Stimulated activated CD4-positive, alpha-beta T cell treated with anti-CD3 and anti-CD28 coated beads, Interleukin-4, amount 100 ng/mL, for 48 hours (primary cell): Measurements from ENCODE around the gene ZNF283.
A peak's percentile ranks its signal among the peaks of the same experiment; 100 is the strongest.
"Not testable (repeated sequence)": the region's sequence is repeated elsewhere in the genome, so short reads cannot be mapped to it uniquely, and the experiment has no call there.

Experiments used
- DNase-seq, 2 donors: peaks; one replicate each; pipeline ENCODE4 v3.0.0-alpha.2; 2020; ENCODE audit warnings: low read depth in 2 of 2

ZNF283 gene

GRCh38 chr19:43799502-43800142 is 27.5 kb upstream of the ZNF283 start:
- no peak for DNase-seq

GRCh38 chr19:43802216-43802951 is 24.7 kb upstream of the ZNF283 start, which contains the start of gene LYPD5:
Gene LYPD5 (minus strand): TSS chr19:43802447. CDS start chr19:43802380, 67 bp downstream.
- DNase-seq: no peak

GRCh38 chr19:43804432-43804831 is 22.7 kb upstream of the ZNF283 start:
- DNase-seq: no peak

GRCh38 chr19:43806401-43806800 is 20.7 kb upstream of the ZNF283 start:
- DNase-seq: not testable (repeated sequence)

GRCh38 chr19:43806848-43807247 is 20.3 kb upstream of the ZNF283 start:
- no peak for DNase-seq

GRCh38 chr19:43807651-43808050 is 19.5 kb upstream of the ZNF283 start:
- DNase-seq: no peak

GRCh38 chr19:43809762-43810696 is 17.1 kb upstream of the ZNF283 start:
- no peak for DNase-seq

- no peak for DNase-seq
Measured at GRCh38 chr19:43811837-43812236, 15.3 kb upstream of the ZNF283 start.

GRCh38 chr19:43812259-43812658 is 14.9 kb upstream of the ZNF283 start:
- no peak for DNase-seq

- no peak for DNase-seq
Measured at GRCh38 chr19:43812688-43813087, 14.4 kb upstream of the ZNF283 start.

GRCh38 chr19:43814663-43815352 is 12.3 kb upstream of the ZNF283 start:
- no peak for DNase-seq

GRCh38 chr19:43817454-43817853 is 9.7 kb upstream of the ZNF283 start:
- not testable (repeated sequence) for DNase-seq

- no peak for DNase-seq
Measured at GRCh38 chr19:43818500-43818899, 8.6 kb upstream of the ZNF283 start.

GRCh38 chr19:43820098-43820883 is 6.8 kb upstream of the ZNF283 start:
- peak in 1 of 2 donors; percentile 26 for DNase-seq

GRCh38 chr19:43820884-43821215 is 6.3 kb upstream of the ZNF283 start:
- DNase-seq: no peak

GRCh38 chr19:43823856-43824255 is 3.3 kb upstream of the ZNF283 start:
- not testable (repeated sequence) for DNase-seq

GRCh38 chr19:43824572-43824971 is 2.5 kb upstream of the ZNF283 start:
- DNase-seq: not testable (repeated sequence)

GRCh38 chr19:43839139-43839538 is 12.0 kb downstream of the ZNF283 start:
- DNase-seq: no peak

GRCh38 chr19:43842007-43842406 is 14.9 kb downstream of the ZNF283 start:
- DNase-seq: no peak

- DNase-seq: no peak
Measured at GRCh38 chr19:43847246-43847645, 20.1 kb downstream of the ZNF283 start.

- DNase-seq: no peak
Measured at GRCh38 chr19:43847884-43848283, 20.8 kb downstream of the ZNF283 start.
